ENCODE measurements around the gene TXLNA.

Gene TXLNA

GRCh38 chr1:32221980-32222755 lies 42.7 kb downstream of the TXLNA start, which contains the start of the genes EIF3I and TMEM234:
EIF3I (plus strand) TSS chr1:32222407; CDS start chr1:32222442, 35 bp downstream.
TMEM234 (minus strand) TSS chr1:32222353; CDS start chr1:32222322, 31 bp downstream.
- Histone ChIP-seq H3K4me2 (ENCODE audit: low read depth, low read length, poor library complexity, severe bottlenecking) (peak within 1 kb of the TSS; percentile 98), H3K27ac (ENCODE audit: low read depth, low read length) (0 out of 2 replicates have a peak within 1 kb of the TSS, but pooled peaks have one; percentile 40), H3F3A (ENCODE audit: insufficient read depth) (no peaks in the 10 kb centered on the region), H3K36me3 (ENCODE audit: low read length) (no peaks in the 10 kb centered on the region), H3K9ac (ENCODE audit: low read length) (peak within 1 kb of the TSS; percentile 94), H3K4me3 (ENCODE audit: insufficient read depth, low read length, poor library complexity, severe bottlenecking) (peak within 1 kb of the TSS; percentile 99), H2AFZ (ENCODE audit: low read depth, low read length, severe bottlenecking) (peak within 1 kb of the TSS; percentile 91), H3K27me3 (ENCODE audit: low read length) (no peaks in the 10 kb centered on the region), H4K20me1 (ENCODE audit: low read depth, low read length) (no peaks in the 10 kb centered on the region), H3K9me3 (ENCODE audit: insufficient read depth, low read length) (no peaks in the 10 kb centered on the region), H3K79me2 (ENCODE audit: insufficient read depth, low read length) (peaks cover 22% of the 10 kb centered on the region), H3K9me2 (replicated peaks; ENCODE audit: insufficient read depth, low read length) (no peaks in the 10 kb centered on the region)
- TF ChIP-seq CTCF (IDR thresholded peaks at IDR 0.05; ENCODE audit: insufficient read depth, low read length, poor library complexity, severe bottlenecking), result no peak
- no peak for TF ChIP-seq EZH2phosphoT487 (conservative IDR thresholded peaks at IDR 0.05; ENCODE audit: low read length)

- Histone ChIP-seq H3K9me2 (replicated peaks; ENCODE audit: insufficient read depth, low read length) (no peaks in the 10 kb centered on the region), H4K20me1 (ENCODE audit: low read depth, low read length) (no peaks in the 10 kb centered on the region), H3K4me2 (ENCODE audit: low read depth, low read length, poor library complexity, severe bottlenecking) (peak overlapping the region; percentile 98), H3K36me3 (ENCODE audit: low read length) (peaks cover 4% of the 10 kb centered on the region; the same call in 1 of the 2 replicates), H3K9ac (ENCODE audit: low read length) (peak overlapping the region; percentile 94), H3K9me3 (ENCODE audit: insufficient read depth, low read length) (no peaks in the 10 kb centered on the region), H3K4me3 (ENCODE audit: insufficient read depth, low read length, poor library complexity, severe bottlenecking) (no peak overlapping the region), H3K27ac (ENCODE audit: low read depth, low read length) (no peak overlapping the region), H2AFZ (ENCODE audit: low read depth, low read length, severe bottlenecking) (no peak overlapping the region), H3K27me3 (ENCODE audit: low read length) (no peaks in the 10 kb centered on the region), H3K79me2 (ENCODE audit: insufficient read depth, low read length) (peaks cover 22% of the 10 kb centered on the region), H3F3A (ENCODE audit: insufficient read depth) (no peaks in the 10 kb centered on the region)
- TF ChIP-seq CTCF (IDR thresholded peaks at IDR 0.05; ENCODE audit: insufficient read depth, low read length, poor library complexity, severe bottlenecking) (no peak), EZH2phosphoT487 (conservative IDR thresholded peaks at IDR 0.05; ENCODE audit: low read length) (no peak)
Observed at GRCh38 chr1:32223683-32224082, 44.2 kb downstream of the TXLNA start.

GRCh38 chr1:32224285-32224684 lies 44.8 kb downstream of the TXLNA start:
- TF ChIP-seq CTCF (IDR thresholded peaks at IDR 0.05; ENCODE audit: insufficient read depth, low read length, poor library complexity, severe bottlenecking) (no peak), EZH2phosphoT487 (conservative IDR thresholded peaks at IDR 0.05; ENCODE audit: low read length) (no peak)
- no peaks in the 10 kb centered on the region for H3K9me3 ChIP-seq (ENCODE audit: insufficient read depth, low read length)
- no peak overlapping the region for H2AFZ ChIP-seq (ENCODE audit: low read depth, low read length, severe bottlenecking)
- H3K27ac ChIP-seq (ENCODE audit: low read depth, low read length), result no peak overlapping the region
- H3K9me2 ChIP-seq (replicated peaks; ENCODE audit: insufficient read depth, low read length), result no peaks in the 10 kb centered on the region
- peaks cover 4% of the 10 kb centered on the region; the same call in 1 of the 2 replicates for H3K36me3 ChIP-seq (ENCODE audit: low read length)
- peaks cover 22% of the 10 kb centered on the region for H3K79me2 ChIP-seq (ENCODE audit: insufficient read depth, low read length)
- no peaks in the 10 kb centered on the region for H3K27me3 ChIP-seq (ENCODE audit: low read length)
- no peak overlapping the region for H3K4me3 ChIP-seq (ENCODE audit: insufficient read depth, low read length, poor library complexity, severe bottlenecking)
- no peaks in the 10 kb centered on the region for H3F3A ChIP-seq (ENCODE audit: insufficient read depth)
- no peak overlapping the region for H3K9ac ChIP-seq (ENCODE audit: low read length)
- no peaks in the 10 kb centered on the region for H4K20me1 ChIP-seq (ENCODE audit: low read depth, low read length)
- H3K4me2 ChIP-seq (ENCODE audit: low read depth, low read length, poor library complexity, severe bottlenecking), result no peak overlapping the region
